Sigmoid colon (tissue), 4 donors: ENCODE results near the gene S100A3.

Source experiments
- POLR2A ChIP-seq, 2 donors: fragments of 450-650 bp; IDR thresholded peaks; one replicate each; pipeline ENCODE4 v1.6.1; 2016; ENCODE audit warnings: antibody characterized with exemption in 2 of 2, mild to moderate bottlenecking in 2 of 2, moderate library complexity in 2 of 2
- POLR2AphosphoS5 ChIP-seq, 4 donors: sonication (generic); formaldehyde crosslinking; IDR thresholded peaks; one replicate each; pipeline ENCODE4 v1.6.1; 2017; ENCODE audit warnings: antibody characterized with exemption in 4 of 4
- TF ChIP-seq, protein P1 (sequence below), 4 experiments: fragments of 450-650 bp in 3 of 4; fragments of 200-600 bp in 1 of 4; IDR thresholded peaks; one replicate each; pipeline ENCODE4 v1.5.1; 2016 to 2019; ENCODE audit warnings: antibody characterized with exemption in 4 of 4, mild to moderate bottlenecking in 3 of 4, moderate library complexity in 2 of 4

DNA sequence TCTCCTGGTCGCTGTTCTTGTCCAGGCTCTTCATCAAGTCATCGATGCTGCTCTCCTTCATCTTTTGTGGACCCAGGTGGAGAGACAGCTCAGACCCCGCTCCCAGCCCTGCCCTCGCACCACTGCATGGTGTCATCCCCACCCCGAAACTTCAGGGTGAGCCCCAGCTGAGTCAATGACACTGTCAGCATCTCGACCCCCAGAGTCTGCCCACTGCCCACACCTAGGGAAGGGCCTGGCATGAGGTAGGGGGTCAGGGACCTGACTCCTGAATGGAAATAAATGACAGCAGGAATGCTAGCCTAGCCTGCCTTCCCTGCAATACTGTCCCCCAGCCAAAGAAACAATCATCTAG, 11.7 kb downstream of the S100A3 start:
- TF ChIP-seq, protein P1, sequence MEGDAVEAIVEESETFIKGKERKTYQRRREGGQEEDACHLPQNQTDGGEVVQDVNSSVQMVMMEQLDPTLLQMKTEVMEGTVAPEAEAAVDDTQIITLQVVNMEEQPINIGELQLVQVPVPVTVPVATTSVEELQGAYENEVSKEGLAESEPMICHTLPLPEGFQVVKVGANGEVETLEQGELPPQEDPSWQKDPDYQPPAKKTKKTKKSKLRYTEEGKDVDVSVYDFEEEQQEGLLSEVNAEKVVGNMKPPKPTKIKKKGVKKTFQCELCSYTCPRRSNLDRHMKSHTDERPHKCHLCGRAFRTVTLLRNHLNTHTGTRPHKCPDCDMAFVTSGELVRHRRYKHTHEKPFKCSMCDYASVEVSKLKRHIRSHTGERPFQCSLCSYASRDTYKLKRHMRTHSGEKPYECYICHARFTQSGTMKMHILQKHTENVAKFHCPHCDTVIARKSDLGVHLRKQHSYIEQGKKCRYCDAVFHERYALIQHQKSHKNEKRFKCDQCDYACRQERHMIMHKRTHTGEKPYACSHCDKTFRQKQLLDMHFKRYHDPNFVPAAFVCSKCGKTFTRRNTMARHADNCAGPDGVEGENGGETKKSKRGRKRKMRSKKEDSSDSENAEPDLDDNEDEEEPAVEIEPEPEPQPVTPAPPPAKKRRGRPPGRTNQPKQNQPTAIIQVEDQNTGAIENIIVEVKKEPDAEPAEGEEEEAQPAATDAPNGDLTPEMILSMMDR (IDR thresholded peaks at IDR 0.05), result no peak
- TF ChIP-seq POLR2AphosphoS5 (IDR thresholded peaks at IDR 0.05) (no peak), POLR2A (IDR thresholded peaks at IDR 0.05) (no peak)
